Liver (tissue), 9 donors: ENCODE results near the gene DESI1. TPM values are rescaled to one million over a fixed set of nuclear protein-coding genes. Genes with fewer than 3 reads are reported as not detected.

Source experiments
- DNase-seq: peaks from one replicate; pipeline ENCODE4 v3.0.0-alpha.2; 2017; ENCODE audit warnings: low spot score
- H3K27ac ChIP-seq, 2 donors: one replicate each; pipeline ENCODE4 v1.7.0; 2013; ENCODE audit warnings: inconsistent platforms in 2 of 2, low read length in 2 of 2, control low read depth in 1 of 2, low read depth in 1 of 2, mild to moderate bottlenecking in 1 of 2
- H3K27me3 ChIP-seq, 4 donors: one replicate each; pipeline versions ENCODE4 v1.6.1 to v1.7.0; 2013; ENCODE audit warnings: low read length in 3 of 4, inconsistent platforms in 1 of 4, mild to moderate bottlenecking in 1 of 4, moderate library complexity in 1 of 4; ENCODE audit not compliant: control insufficient read depth in 4 of 4, insufficient read depth in 4 of 4
- H3K36me3 ChIP-seq, 4 donors: one replicate each; pipeline versions ENCODE4 v1.6.1 to v1.7.0; 2013; ENCODE audit warnings: low read length in 3 of 4, mild to moderate bottlenecking in 3 of 4, low read depth in 1 of 4, moderate library complexity in 1 of 4; ENCODE audit not compliant: control insufficient read depth in 4 of 4, insufficient read depth in 3 of 4
- H3K4me1 ChIP-seq, 4 donors: one replicate each; pipeline versions ENCODE4 v1.6.1 to v1.7.0; 2013; ENCODE audit warnings: low read length in 3 of 4, mild to moderate bottlenecking in 3 of 4, moderate library complexity in 1 of 4; ENCODE audit not compliant: control insufficient read depth in 4 of 4, insufficient read depth in 4 of 4
- H3K4me3 ChIP-seq, 3 donors: one replicate each; pipeline versions ENCODE4 v1.6.1 to v1.7.0; 2013; ENCODE audit warnings: low read length in 3 of 3, control low read depth in 1 of 3, low read depth in 1 of 3, mild to moderate bottlenecking in 1 of 3
- H3K9ac ChIP-seq, 2 donors: one replicate each; pipeline ENCODE4 v1.7.0; 2013; ENCODE audit warnings: low read length in 2 of 2, mild to moderate bottlenecking in 2 of 2, moderate library complexity in 2 of 2, control low read depth in 1 of 2, low read depth in 1 of 2
- H3K9me3 ChIP-seq, 4 donors: one replicate each; pipeline versions ENCODE4 v1.6.1 to v1.7.0; 2013; ENCODE audit warnings: low read length in 3 of 4; ENCODE audit not compliant: control insufficient read depth in 4 of 4
- ATF3 ChIP-seq: IDR thresholded peaks from 2 replicates; pipeline ENCODE4 v1.6.1; 2016; ENCODE audit warnings: antibody characterized with exemption
- EGR1 ChIP-seq, 2 donors: IDR thresholded peaks; 2 replicates each; pipeline ENCODE4 v1.6.1; 2016 to 2018; ENCODE audit warnings: antibody characterized with exemption in 2 of 2, low read depth in 2 of 2
- HNF4A ChIP-seq, 2 donors: conservative IDR thresholded peaks; 2 replicates each; pipeline ENCODE4 v1.6.1; 2016; ENCODE audit warnings: antibody characterized with exemption in 2 of 2, mild to moderate bottlenecking in 2 of 2
- HNF4G ChIP-seq: IDR thresholded peaks from 2 replicates; pipeline ENCODE4 v1.6.1; 2016; ENCODE audit warnings: antibody characterized with exemption
- JUND ChIP-seq, 2 donors: IDR thresholded peaks; 2 replicates each; pipeline ENCODE4 v1.6.1; 2016; ENCODE audit warnings: antibody characterized with exemption in 2 of 2
- MAX ChIP-seq: IDR thresholded peaks from 2 replicates; pipeline ENCODE4 v1.6.1; 2016; ENCODE audit warnings: antibody characterized with exemption
- NR2F2 ChIP-seq: IDR thresholded peaks from 2 replicates; pipeline ENCODE4 v1.6.1; 2016; ENCODE audit warnings: antibody characterized with exemption
- RAD21 ChIP-seq, 2 donors: IDR thresholded peaks; 2 replicates each; pipeline ENCODE4 v1.6.1; 2016; ENCODE audit warnings: antibody characterized with exemption in 2 of 2, mild to moderate bottlenecking in 2 of 2
- REST ChIP-seq: IDR thresholded peaks from 2 replicates; pipeline ENCODE4 v1.6.1; 2016; ENCODE audit warnings: antibody characterized with exemption, mild to moderate bottlenecking
- RXRA ChIP-seq, 2 donors: IDR thresholded peaks; 2 replicates each; pipeline ENCODE4 v1.6.1; 2017 to 2018; ENCODE audit warnings: antibody characterized with exemption in 2 of 2, mild to moderate bottlenecking in 1 of 2
- SP1 ChIP-seq: IDR thresholded peaks from 2 replicates; pipeline ENCODE4 v1.6.1; 2018; ENCODE audit warnings: antibody characterized with exemption, mild to moderate bottlenecking
- TAF1 ChIP-seq: conservative IDR thresholded peaks from 2 replicates; pipeline ENCODE4 v1.6.1; 2016; ENCODE audit warnings: antibody characterized with exemption, mild to moderate bottlenecking
- YY1 ChIP-seq: IDR thresholded peaks from 2 replicates; pipeline ENCODE4 v1.6.1; 2016; ENCODE audit warnings: antibody characterized with exemption, mild to moderate bottlenecking
- ZBTB33 ChIP-seq: IDR thresholded peaks from 2 replicates; pipeline ENCODE4 v1.6.1; 2016; ENCODE audit warnings: antibody characterized with exemption
- WGBS: extraction: QIAGEN DNeasy Blood & Tissue Kit; methylation state at CpG from one replicate; pipeline ENCODE4 v1.1.7; 2013; 5-methylcytosine and 5-hydroxymethylcytosine counted together
- polyA plus RNA-seq, 2 donors: library from polyadenylated mRNA; stranded (reverse) in 1 of 2; unstranded in 1 of 2; fragments of 200-250 nt in 1 of 2; fragments of >200 nt in 1 of 2; fragmentation: Nextera tagmentation in 1 of 2; extraction: Ambion mirVana in 1 of 2; gene quantifications; one replicate each; pipeline versions ENCODE4 v1.2.1 to v1.2.3, GENCODE V29; 2013 to 2015
- total RNA-seq, 2 donors: library from RNA; depleted of rRNA; stranded (reverse); fragments of >200 nt; gene quantifications; one replicate each; pipeline ENCODE4 v1.2.3, GENCODE V29; 2014
- donor health status: healthy.
- donor health status: healthy.
- donor health status: healthy.
- donor health status: healthy.
- donor health status: healthy.

DESI1 gene
- total and polyA plus RNA-seq, 4 donors, result 16.4 to 102 (median 40.6) TPM

GRCh38 chr22:41650229-41650628, 29.4 kb upstream of the DESI1 start:
- Histone ChIP-seq H3K36me3 (peaks cover 19 to 71% (median 54%) of the 10 kb centered on the region in 4 donors), H3K9ac (no peak overlapping the region)
- WGBS, result 96% methylated on average over 1 of the region's 1 CpG

GRCh38 chr22:41648432-41648831, 27.6 kb upstream of the DESI1 start:
- Histone ChIP-seq H3K4me3 (no peak overlapping the region), H3K27me3 (no peaks in the 10 kb centered on the region), H3K9me3 (no peaks in the 10 kb centered on the region), H3K4me1 (peaks cover 0 to 10% (median 3%) of the 10 kb centered on the region in 4 donors), H3K36me3 (peaks cover 16 to 62% (median 48%) of the 10 kb centered on the region in 4 donors), H3K9ac (no peak overlapping the region), H3K27ac (no peak overlapping the region)
- no peak for DNase-seq
- WGBS, result 92% methylated on average over 1 of the region's 1 CpG
- no peak for TF ChIP-seq ZBTB33
- no peak for TF ChIP-seq EGR1 (IDR thresholded peaks at IDR 0.05; ENCODE audit: low read depth in 2 of 2)
- TF ChIP-seq HNF4A (conservative IDR thresholded peaks at IDR 0.05), result no peak
- TF ChIP-seq NR2F2, result no peak
- no peak for TF ChIP-seq JUND (IDR thresholded peaks at IDR 0.05)

More at GRCh38 chr22:41650229-41650628, 29.4 kb upstream of the DESI1 start:
- no peaks in the 10 kb centered on the region for H3K9me3 ChIP-seq
- H3K27ac ChIP-seq, result no peak overlapping the region
- no peaks in the 10 kb centered on the region for H3K27me3 ChIP-seq
- DNase-seq, result no peak
- TF ChIP-seq HNF4A (conservative IDR thresholded peaks at IDR 0.05) (no peak), MAX (no peak), JUND (IDR thresholded peaks at IDR 0.05) (no peak), ATF3 (no peak), TAF1 (no peak), NR2F2 (no peak), YY1 (no peak), REST (no peak), RXRA (IDR thresholded peaks at IDR 0.05) (no peak), ZBTB33 (no peak), HNF4G (no peak), RAD21 (IDR thresholded peaks at IDR 0.05) (no peak), SP1 (no peak)
- H3K4me1 ChIP-seq, result peaks cover 0 to 16% (median 3%) of the 10 kb centered on the region in 4 donors
- no peak overlapping the region for H3K4me3 ChIP-seq
